Hepatocyte (in vitro differentiated cells): ENCODE measurements around the gene TBX10.

Experiments
- EZH2phosphoT487 ChIP-seq: fragments of 200-600 bp; sonication (generic); IDR thresholded peaks from one replicate; pipeline ENCODE4 v1.6.1; 2018; ENCODE audit warnings: antibody characterized with exemption, mild to moderate bottlenecking, low read depth, moderate library complexity; ENCODE audit not compliant: unreplicated experiment, severe bottlenecking
- TF ChIP-seq, protein P1 (sequence below): fragments of 200-600 bp; sonication (generic); IDR thresholded peaks from 2 replicates; pipeline ENCODE4 v1.5.1; 2016; ENCODE audit warnings: antibody characterized with exemption, mild to moderate bottlenecking; ENCODE audit not compliant: poor library complexity

DNA sequence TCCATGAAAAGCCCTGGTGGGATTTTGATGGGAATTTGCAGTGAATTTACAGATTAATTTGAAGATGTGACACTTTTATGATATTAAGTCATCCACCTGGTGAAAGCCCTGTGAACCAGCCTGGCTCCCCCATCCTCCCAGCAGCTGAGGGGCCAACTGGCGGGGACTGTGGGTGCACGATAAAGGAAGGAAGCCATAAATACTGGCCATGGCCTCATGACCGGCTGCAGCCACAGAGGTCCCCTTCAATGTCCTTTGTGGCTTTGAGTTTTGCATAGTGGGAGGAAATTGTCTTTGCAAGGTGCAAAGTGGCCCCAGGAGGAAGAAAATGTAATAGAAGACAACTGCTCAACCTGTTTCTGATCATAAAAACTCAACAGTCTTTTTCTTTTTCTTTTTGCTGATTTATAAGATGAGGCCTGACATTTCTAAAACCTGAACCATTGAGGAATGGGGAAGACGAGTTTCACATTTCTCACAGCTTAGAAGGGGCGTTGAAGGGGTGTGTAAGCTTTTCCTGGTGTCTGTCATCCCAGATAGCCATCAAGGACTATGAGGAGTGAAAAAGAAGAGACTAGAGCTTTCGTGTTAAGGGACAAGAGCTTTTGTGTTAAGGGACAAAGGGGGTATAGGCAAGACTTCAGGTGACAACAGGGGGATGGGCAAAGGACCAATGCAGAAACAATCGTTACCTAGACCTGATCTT, 39.1 kb downstream of the TBX10 start:
- TF ChIP-seq, protein P1, sequence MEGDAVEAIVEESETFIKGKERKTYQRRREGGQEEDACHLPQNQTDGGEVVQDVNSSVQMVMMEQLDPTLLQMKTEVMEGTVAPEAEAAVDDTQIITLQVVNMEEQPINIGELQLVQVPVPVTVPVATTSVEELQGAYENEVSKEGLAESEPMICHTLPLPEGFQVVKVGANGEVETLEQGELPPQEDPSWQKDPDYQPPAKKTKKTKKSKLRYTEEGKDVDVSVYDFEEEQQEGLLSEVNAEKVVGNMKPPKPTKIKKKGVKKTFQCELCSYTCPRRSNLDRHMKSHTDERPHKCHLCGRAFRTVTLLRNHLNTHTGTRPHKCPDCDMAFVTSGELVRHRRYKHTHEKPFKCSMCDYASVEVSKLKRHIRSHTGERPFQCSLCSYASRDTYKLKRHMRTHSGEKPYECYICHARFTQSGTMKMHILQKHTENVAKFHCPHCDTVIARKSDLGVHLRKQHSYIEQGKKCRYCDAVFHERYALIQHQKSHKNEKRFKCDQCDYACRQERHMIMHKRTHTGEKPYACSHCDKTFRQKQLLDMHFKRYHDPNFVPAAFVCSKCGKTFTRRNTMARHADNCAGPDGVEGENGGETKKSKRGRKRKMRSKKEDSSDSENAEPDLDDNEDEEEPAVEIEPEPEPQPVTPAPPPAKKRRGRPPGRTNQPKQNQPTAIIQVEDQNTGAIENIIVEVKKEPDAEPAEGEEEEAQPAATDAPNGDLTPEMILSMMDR = no peak
- TF ChIP-seq EZH2phosphoT487 = no peak
